Upper lobe of left lung (tissue), 4 donors: ENCODE results near the gene OLIG1.

Experiments used
- CTCF ChIP-seq, 6 experiments: fragments of 450-650 bp in 4 of 6; fragments of 200-600 bp in 2 of 6; sonication (generic) in 2 of 6; IDR thresholded peaks; one replicate each; pipeline ENCODE4 v1.5.1; 2016 to 2019; ENCODE audit warnings: antibody characterized with exemption in 6 of 6
- POLR2A ChIP-seq, 4 donors: fragments of 450-650 bp; IDR thresholded peaks; one replicate each; pipeline ENCODE4 v1.5.1; 2016 to 2017; ENCODE audit warnings: antibody characterized with exemption in 4 of 4, mild to moderate bottlenecking in 2 of 4

DNA sequence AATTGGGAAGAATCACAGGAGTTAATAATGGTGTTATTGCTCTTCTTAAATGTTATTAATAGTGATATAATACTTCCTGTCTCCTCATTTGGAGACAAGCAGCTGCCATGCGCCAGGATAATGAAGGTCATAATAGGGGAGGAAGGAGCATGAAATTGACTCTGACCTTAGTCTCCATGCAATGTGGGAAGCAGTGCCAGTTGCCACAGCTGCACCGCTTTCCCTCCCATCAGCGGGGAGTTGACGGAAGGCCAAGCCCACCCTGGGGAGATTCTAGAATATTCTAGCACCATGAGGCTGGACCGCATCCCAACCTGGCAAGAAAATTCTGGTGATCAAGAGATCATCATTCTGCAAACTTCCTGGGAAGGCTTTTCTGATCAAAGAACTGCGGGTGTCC lies 11.0 kb upstream of the OLIG1 start:
- no peak for TF ChIP-seq CTCF (IDR thresholded peaks at IDR 0.05)
- no peak for TF ChIP-seq POLR2A (IDR thresholded peaks at IDR 0.05)
